ENCODE results near the gene LRRC47. TPM values are rescaled to one million over a fixed set of nuclear protein-coding genes. Genes with fewer than 3 reads are reported as not detected.

LRRC47 gene
- total RNA-seq: 34.2 TPM
- long read RNA-seq, full-length matches to known transcripts: 126 of 153 reads
- long read RNA-seq, partial matches to known transcripts: 12 of 153 reads
- long read RNA-seq, other reads (novel, unspliced or antisense): 15 of 153 reads

- H3K27ac ChIP-seq: peak within 1 kb of the TSS; percentile 67
- no peaks in the 10 kb centered on the region for H3K36me3 ChIP-seq
- ATAC-seq (peak; percentile 100), DNase-seq (peak; percentile 98)
- H3K9me3 ChIP-seq: no peaks in the 10 kb centered on the region
- intact Hi-C loops (cut with DNase I): no loop called here
- H3K4me1 ChIP-seq: peaks cover 29% of the 10 kb centered on the region
- peak within 1 kb of the TSS; percentile 83 for H3K4me3 ChIP-seq
- no peaks in the 10 kb centered on the region for H3K27me3 ChIP-seq
- no peak for TF ChIP-seq CTCF (IDR thresholded peaks at IDR 0.05)
These were observed at the start of gene LRRC47 for GRCh38 chr1:3796215-3797061. TSS of gene LRRC47 (minus strand) at chr1:3796498. CDS start at chr1:3796476, 22 bp downstream.

GRCh38 chr1:3842912-3843311 is 46.6 kb upstream of the LRRC47 start:
- H3K36me3 ChIP-seq: peaks cover 84% of the 10 kb centered on the region
- intact Hi-C loops (cut with DNase I): no loop called here
- H3K4me3 ChIP-seq: no peak overlapping the region
- H3K27me3 ChIP-seq: no peaks in the 10 kb centered on the region
- no peak for TF ChIP-seq CTCF (IDR thresholded peaks at IDR 0.05)
- H3K27ac ChIP-seq: no peak overlapping the region
- H3K4me1 ChIP-seq: no peaks in the 10 kb centered on the region
- no peaks in the 10 kb centered on the region for H3K9me3 ChIP-seq
- ATAC-seq (no peak), DNase-seq (peak; percentile 21)

GRCh38 chr1:3841491-3841890 is 45.2 kb upstream of the LRRC47 start:
- no peak for TF ChIP-seq CTCF (IDR thresholded peaks at IDR 0.05)
- Histone ChIP-seq H3K4me3 (no peak overlapping the region), H3K27ac (no peak overlapping the region), H3K4me1 (no peaks in the 10 kb centered on the region), H3K9me3 (peaks cover 10% of the 10 kb centered on the region), H3K27me3 (no peaks in the 10 kb centered on the region), H3K36me3 (peaks cover 84% of the 10 kb centered on the region)
- intact Hi-C loops (cut with DNase I): no loop called here
- ATAC-seq: no peak
- no peak for DNase-seq

GRCh38 chr1:3838788-3839187 is 42.5 kb upstream of the LRRC47 start:
- Histone ChIP-seq H3K36me3 (peaks cover 78% of the 10 kb centered on the region), H3K4me3 (no peak overlapping the region), H3K27me3 (no peaks in the 10 kb centered on the region), H3K9me3 (peaks cover 10% of the 10 kb centered on the region), H3K4me1 (no peaks in the 10 kb centered on the region), H3K27ac (no peak overlapping the region)
- TF ChIP-seq CTCF (IDR thresholded peaks at IDR 0.05): no peak
- ATAC-seq: no peak
- intact Hi-C loops (cut with DNase I): no loop called here
- no peak for DNase-seq

GRCh38 chr1:3837685-3838084 is 41.4 kb upstream of the LRRC47 start:
- H3K27me3 ChIP-seq: no peaks in the 10 kb centered on the region
- DNase-seq (no peak), ATAC-seq (no peak)
- H3K27ac ChIP-seq: no peak overlapping the region
- TF ChIP-seq CTCF (IDR thresholded peaks at IDR 0.05): no peak
- intact Hi-C loops (cut with DNase I): no loop called here
- H3K36me3 ChIP-seq: peaks cover 79% of the 10 kb centered on the region
- no peaks in the 10 kb centered on the region for H3K4me1 ChIP-seq
- H3K4me3 ChIP-seq: no peak overlapping the region
- H3K9me3 ChIP-seq: peaks cover 10% of the 10 kb centered on the region
